ENCODE results near the gene NCK2.

NCK2 gene

DNA sequence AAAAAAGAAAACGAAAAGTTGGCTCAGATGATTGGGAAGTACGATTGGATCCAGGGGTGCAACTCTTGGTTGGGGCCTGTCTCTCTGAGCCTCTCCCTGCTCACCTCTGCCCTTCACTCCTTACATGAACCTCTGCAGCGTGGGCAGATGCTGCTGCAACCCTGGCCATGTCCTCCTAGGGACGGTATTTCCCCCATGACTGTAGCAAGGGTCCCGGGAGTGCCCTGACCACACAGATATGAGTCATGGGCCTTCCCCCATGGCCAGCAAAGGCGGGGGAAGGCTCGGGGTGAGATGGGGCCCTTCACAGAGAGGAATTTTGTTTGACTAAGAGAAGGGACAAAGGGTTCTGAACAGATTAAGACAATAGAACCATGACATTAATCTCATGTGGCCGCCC, 129.0 kb downstream of the NCK2 start:
- peaks cover 40% of the 10 kb centered on the region; the same call in 1 of the 2 replicates for H3K79me2 ChIP-seq (ENCODE audit: insufficient read depth, low read length)
- no peaks in the 10 kb centered on the region for H3K9me3 ChIP-seq (ENCODE audit: insufficient read depth, low read depth, low read length)
- H3K4me3 ChIP-seq (ENCODE audit: low read length, poor library complexity, severe bottlenecking): no peak overlapping the region
- H4K20me1 ChIP-seq (ENCODE audit: insufficient read depth, low read length, poor library complexity, severe bottlenecking): no peaks in the 10 kb centered on the region
- H3K4me1 ChIP-seq (ENCODE audit: insufficient read depth, low read length, poor library complexity, severe bottlenecking): peaks cover 66% of the 10 kb centered on the region
- no peak overlapping the region for H3K9ac ChIP-seq (ENCODE audit: low read depth, low read length, poor library complexity, severe bottlenecking)
- peaks cover 2% of the 10 kb centered on the region; the same call in 1 of the 2 replicates for H3K36me3 ChIP-seq (ENCODE audit: insufficient read depth, low read length)
- H3F3A ChIP-seq (ENCODE audit: low read depth): no peaks in the 10 kb centered on the region
- TF ChIP-seq, protein P1, sequence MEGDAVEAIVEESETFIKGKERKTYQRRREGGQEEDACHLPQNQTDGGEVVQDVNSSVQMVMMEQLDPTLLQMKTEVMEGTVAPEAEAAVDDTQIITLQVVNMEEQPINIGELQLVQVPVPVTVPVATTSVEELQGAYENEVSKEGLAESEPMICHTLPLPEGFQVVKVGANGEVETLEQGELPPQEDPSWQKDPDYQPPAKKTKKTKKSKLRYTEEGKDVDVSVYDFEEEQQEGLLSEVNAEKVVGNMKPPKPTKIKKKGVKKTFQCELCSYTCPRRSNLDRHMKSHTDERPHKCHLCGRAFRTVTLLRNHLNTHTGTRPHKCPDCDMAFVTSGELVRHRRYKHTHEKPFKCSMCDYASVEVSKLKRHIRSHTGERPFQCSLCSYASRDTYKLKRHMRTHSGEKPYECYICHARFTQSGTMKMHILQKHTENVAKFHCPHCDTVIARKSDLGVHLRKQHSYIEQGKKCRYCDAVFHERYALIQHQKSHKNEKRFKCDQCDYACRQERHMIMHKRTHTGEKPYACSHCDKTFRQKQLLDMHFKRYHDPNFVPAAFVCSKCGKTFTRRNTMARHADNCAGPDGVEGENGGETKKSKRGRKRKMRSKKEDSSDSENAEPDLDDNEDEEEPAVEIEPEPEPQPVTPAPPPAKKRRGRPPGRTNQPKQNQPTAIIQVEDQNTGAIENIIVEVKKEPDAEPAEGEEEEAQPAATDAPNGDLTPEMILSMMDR (conservative IDR thresholded peaks at IDR 0.05; ENCODE audit: low read length): no peak
- no peak for TF ChIP-seq EZH2phosphoT487 (IDR thresholded peaks at IDR 0.05; ENCODE audit: borderline replicate concordance)
- H3K4me2 ChIP-seq (ENCODE audit: low read depth, low read length, poor library complexity, severe bottlenecking): peak overlapping the region; percentile 20
- H2AFZ ChIP-seq (ENCODE audit: low read length): no peak overlapping the region
- no peaks in the 10 kb centered on the region for H3K9me2 ChIP-seq (replicated peaks; ENCODE audit: low read depth, low read length)
- H3K27me3 ChIP-seq (ENCODE audit: insufficient read depth, low read length, poor library complexity, severe bottlenecking): no peaks in the 10 kb centered on the region

DNA sequence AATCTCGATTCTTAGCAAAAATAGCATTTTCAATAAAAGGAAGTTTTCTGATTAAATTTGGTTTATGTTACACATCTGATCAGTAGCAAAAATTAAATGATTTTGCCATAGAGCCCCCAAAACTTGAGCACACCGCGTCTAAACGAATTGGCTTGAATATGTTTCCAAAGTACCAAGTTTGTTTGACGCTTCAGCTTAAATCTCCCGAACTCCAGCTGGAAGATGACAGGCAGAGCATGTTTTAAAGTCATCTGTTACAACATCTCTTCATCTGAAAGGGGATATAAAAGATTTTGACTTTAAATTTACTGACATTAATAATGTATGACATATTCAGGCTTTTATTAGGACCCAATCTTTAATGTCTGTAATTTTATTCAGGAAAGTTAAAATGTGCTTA, 129.8 kb downstream of the NCK2 start:
- Histone ChIP-seq H3F3A (ENCODE audit: low read depth) (no peaks in the 10 kb centered on the region), H3K9me3 (ENCODE audit: insufficient read depth, low read depth, low read length) (no peaks in the 10 kb centered on the region), H3K4me2 (ENCODE audit: low read depth, low read length, poor library complexity, severe bottlenecking) (no peak overlapping the region), H3K79me2 (ENCODE audit: insufficient read depth, low read length) (peaks cover 33% of the 10 kb centered on the region; the same call in 1 of the 2 replicates), H3K36me3 (ENCODE audit: insufficient read depth, low read length) (peaks cover 10% of the 10 kb centered on the region; the same call in 1 of the 2 replicates), H3K4me3 (ENCODE audit: low read length, poor library complexity, severe bottlenecking) (no peak overlapping the region), H3K9ac (ENCODE audit: low read depth, low read length, poor library complexity, severe bottlenecking) (peak overlapping the region; percentile 31), H4K20me1 (ENCODE audit: insufficient read depth, low read length, poor library complexity, severe bottlenecking) (no peaks in the 10 kb centered on the region), H3K4me1 (ENCODE audit: insufficient read depth, low read length, poor library complexity, severe bottlenecking) (peaks cover 66% of the 10 kb centered on the region), H3K9me2 (replicated peaks; ENCODE audit: low read depth, low read length) (no peaks in the 10 kb centered on the region), H3K27me3 (ENCODE audit: insufficient read depth, low read length, poor library complexity, severe bottlenecking) (no peaks in the 10 kb centered on the region), H2AFZ (ENCODE audit: low read length) (no peak overlapping the region)
- no peak for TF ChIP-seq EZH2phosphoT487 (IDR thresholded peaks at IDR 0.05; ENCODE audit: borderline replicate concordance)
- TF ChIP-seq, protein P1 (conservative IDR thresholded peaks at IDR 0.05; ENCODE audit: low read length): no peak

DNA sequence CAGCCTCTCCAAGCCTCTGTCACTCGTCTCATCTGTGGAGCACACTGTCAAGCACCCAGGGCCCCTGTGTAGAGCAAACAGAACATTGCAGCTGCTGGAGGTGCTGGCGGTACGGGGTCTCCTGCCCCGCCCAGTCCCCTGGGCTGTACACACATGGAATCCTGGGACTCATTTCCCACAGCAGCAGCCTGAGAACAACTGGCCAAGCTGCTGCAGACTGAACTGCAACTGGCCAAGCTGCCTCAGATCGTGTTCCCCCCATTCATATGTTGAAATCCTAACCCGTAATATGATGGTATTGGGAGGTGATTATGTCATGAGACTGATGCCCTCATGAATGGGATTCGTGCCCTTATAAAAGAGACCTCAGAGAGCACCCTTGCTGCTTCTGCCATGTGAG, 130.5 kb downstream of the NCK2 start:
- Histone ChIP-seq H4K20me1 (ENCODE audit: insufficient read depth, low read length, poor library complexity, severe bottlenecking) (no peaks in the 10 kb centered on the region), H3K4me2 (ENCODE audit: low read depth, low read length, poor library complexity, severe bottlenecking) (peak overlapping the region; percentile 50), H3K27me3 (ENCODE audit: insufficient read depth, low read length, poor library complexity, severe bottlenecking) (no peaks in the 10 kb centered on the region), H3K9ac (ENCODE audit: low read depth, low read length, poor library complexity, severe bottlenecking) (peak overlapping the region; percentile 31), H3K36me3 (ENCODE audit: insufficient read depth, low read length) (peaks cover 11% of the 10 kb centered on the region; the same call in 1 of the 2 replicates), H3K9me2 (replicated peaks; ENCODE audit: low read depth, low read length) (no peaks in the 10 kb centered on the region), H3K4me3 (ENCODE audit: low read length, poor library complexity, severe bottlenecking) (no peak overlapping the region), H2AFZ (ENCODE audit: low read length) (no peak overlapping the region), H3K4me1 (ENCODE audit: insufficient read depth, low read length, poor library complexity, severe bottlenecking) (peaks cover 66% of the 10 kb centered on the region), H3K79me2 (ENCODE audit: insufficient read depth, low read length) (peaks cover 33% of the 10 kb centered on the region; the same call in 1 of the 2 replicates), H3F3A (ENCODE audit: low read depth) (no peaks in the 10 kb centered on the region), H3K9me3 (ENCODE audit: insufficient read depth, low read depth, low read length) (no peaks in the 10 kb centered on the region)
- no peak for TF ChIP-seq EZH2phosphoT487 (IDR thresholded peaks at IDR 0.05; ENCODE audit: borderline replicate concordance)
- TF ChIP-seq, protein P1 (conservative IDR thresholded peaks at IDR 0.05; ENCODE audit: low read length): no peak

Data from Loucy (cell line).